ENCODE measurements around the gene BCL6.
A peak's percentile ranks its signal among the peaks of the same experiment; 100 is the strongest.

Gene BCL6

DNA sequence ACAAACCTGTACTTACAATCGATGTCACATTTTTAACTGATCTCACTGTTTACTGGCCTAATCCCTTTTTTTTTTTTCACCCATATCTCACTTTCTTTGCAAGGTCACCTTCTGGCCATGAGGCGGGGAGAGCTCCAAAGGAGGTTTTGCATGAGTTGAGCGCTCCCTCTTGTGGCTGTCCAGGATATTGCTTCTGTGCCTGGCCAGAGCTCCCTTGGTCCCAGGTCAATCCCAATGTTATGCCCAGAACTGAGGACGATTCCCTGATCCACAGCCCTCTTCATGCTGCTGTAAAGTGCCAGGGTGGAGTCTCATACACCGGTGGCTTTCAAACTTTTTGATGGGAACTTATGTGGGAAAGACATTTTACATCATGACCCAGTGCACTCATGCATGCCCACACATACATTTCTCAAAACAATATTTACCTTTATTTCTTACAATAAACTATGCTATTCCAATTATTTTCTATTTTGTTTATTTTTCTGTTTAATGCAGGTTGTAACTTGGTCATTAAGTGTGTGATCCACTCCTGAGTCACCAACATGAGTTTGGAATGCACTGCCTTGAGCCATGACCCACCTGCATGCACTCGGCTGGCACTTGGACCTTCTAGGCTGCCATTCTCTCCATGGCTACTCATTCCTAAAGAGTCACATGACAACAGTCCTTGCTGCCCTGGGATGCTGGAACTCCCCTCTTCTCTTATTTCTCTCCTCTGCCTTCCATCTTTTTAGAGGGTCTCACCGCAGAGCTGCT is 65.5 kb downstream of the BCL6 start:
- DNase-seq, result peak in 54 of 58 donors; percentile 1 to 81 (median 46)

DNA sequence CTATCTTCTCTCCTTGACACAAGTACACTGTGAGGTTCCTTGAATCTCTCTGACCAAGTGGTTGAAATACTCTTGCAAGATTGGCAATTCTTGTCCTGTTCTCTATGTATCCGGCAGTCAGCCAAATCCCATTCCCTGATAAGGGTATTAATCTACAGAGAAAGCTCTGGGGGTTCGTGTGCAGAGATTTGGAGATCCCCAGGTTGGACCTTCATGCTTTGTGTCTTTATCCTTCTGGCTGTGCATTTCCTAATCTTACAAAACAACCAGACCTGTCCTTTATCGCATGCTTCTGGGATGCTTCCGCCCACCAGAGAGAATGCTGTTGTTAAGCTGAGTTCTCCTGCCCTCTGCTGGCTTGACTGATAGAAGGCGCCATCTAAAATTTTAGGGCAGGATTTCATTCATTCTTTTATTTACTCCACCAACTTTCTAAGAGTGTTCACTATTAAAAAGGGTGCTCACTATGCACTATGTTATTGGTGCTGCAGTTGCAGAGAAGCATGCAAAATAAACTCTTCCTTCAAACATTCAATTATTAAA is 66.5 kb downstream of the BCL6 start:
- peak in 39 of 58 donors; percentile 1 to 62 (median 11) for DNase-seq

- no peak for DNase-seq
These were observed 67.7 kb downstream of the BCL6 start for GRCh38 chr3:187677604-187678003.

DNA sequence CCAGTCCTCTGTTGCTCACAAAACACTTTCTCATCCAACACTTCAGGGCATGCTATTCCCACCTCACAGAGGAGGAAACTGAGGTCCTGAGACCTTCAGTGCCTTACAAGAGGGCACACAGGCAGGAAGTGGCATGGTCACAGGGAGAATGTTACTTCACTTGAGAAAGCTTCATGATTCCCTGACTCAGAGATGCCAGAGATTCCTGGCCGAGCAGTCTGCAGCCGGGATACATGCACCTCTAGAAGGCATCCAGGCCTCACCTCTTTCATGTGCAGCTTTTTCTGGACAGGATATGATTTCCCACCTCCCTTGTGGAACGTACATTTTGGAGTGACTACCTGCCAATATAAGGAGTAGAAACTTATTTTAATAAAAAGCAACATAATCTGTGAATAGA is 72.3 kb downstream of the BCL6 start:
- no peak for DNase-seq
